Mesenchymal stem cell (in vitro differentiated cells and primary cell): ENCODE results near the gene CDH4.

Source experiments
- DNase-seq: peaks from one replicate; pipeline ENCODE4 v3.0.0-alpha.2; 2013
- H2AFZ ChIP-seq: one replicate; pipeline ENCODE4 v1.6.1; 2013; ENCODE audit warnings: low read depth, mild to moderate bottlenecking, control low read depth, inconsistent platforms, low read length, moderate library complexity
- H2AK5ac ChIP-seq: 2 replicates; pipeline ENCODE4 v1.6.1; 2013; ENCODE audit warnings: low read length, moderate library complexity, mild to moderate bottlenecking, inconsistent platforms; ENCODE audit not compliant: severe bottlenecking
- H2BK120ac ChIP-seq: one replicate; pipeline ENCODE4 v1.6.1; 2013; ENCODE audit warnings: low read depth, mild to moderate bottlenecking, inconsistent platforms, low read length, moderate library complexity
- H2BK12ac ChIP-seq, 2 experiments: one replicate each; pipeline ENCODE4 v1.6.1; 2013; ENCODE audit warnings: inconsistent platforms in 2 of 2, low read length in 2 of 2, mild to moderate bottlenecking in 2 of 2, moderate library complexity in 2 of 2, control low read depth in 1 of 2
- H2BK15ac ChIP-seq: one replicate; pipeline ENCODE4 v1.6.1; 2013; ENCODE audit warnings: mild to moderate bottlenecking, low read depth, inconsistent platforms; ENCODE audit not compliant: poor library complexity, severe bottlenecking
- H2BK5ac ChIP-seq: 2 replicates; pipeline ENCODE4 v1.6.1; 2013; ENCODE audit warnings: low read depth, mild to moderate bottlenecking, low read length, control low read depth, inconsistent platforms; ENCODE audit not compliant: poor library complexity, severe bottlenecking
- H3K14ac ChIP-seq, 2 experiments: one replicate each; pipeline ENCODE4 v1.6.1; 2013; ENCODE audit warnings: inconsistent platforms in 2 of 2, low read length in 2 of 2, control low read depth in 1 of 2, mild to moderate bottlenecking in 1 of 2, moderate library complexity in 1 of 2
- H3K18ac ChIP-seq, 2 experiments: one replicate each; pipeline ENCODE4 v1.6.1; 2013; ENCODE audit warnings: inconsistent platforms in 2 of 2, low read length in 2 of 2, control low read depth in 1 of 2, low read depth in 1 of 2, mild to moderate bottlenecking in 1 of 2
- H3K23ac ChIP-seq, 2 experiments: one replicate each; pipeline ENCODE4 v1.6.1; 2013; ENCODE audit warnings: inconsistent platforms in 2 of 2, low read length in 2 of 2, mild to moderate bottlenecking in 2 of 2, moderate library complexity in 2 of 2, control low read depth in 1 of 2
- H3K27ac ChIP-seq: 2 replicates; pipeline ENCODE4 v1.5.1; 2013; ENCODE audit warnings: mild to moderate bottlenecking, moderate library complexity, low read length, control low read depth, inconsistent platforms; ENCODE audit not compliant: poor library complexity, severe bottlenecking
- H3K27me3 ChIP-seq, 2 experiments: 2 replicates each; pipeline versions ENCODE4 v1.6.1 to v1.7.0; 2013; ENCODE audit warnings: low read length in 2 of 2, mild to moderate bottlenecking in 2 of 2, moderate library complexity in 2 of 2, control low read depth in 1 of 2, inconsistent platforms in 1 of 2; ENCODE audit not compliant: control insufficient read depth in 1 of 2, insufficient read depth in 1 of 2
- H3K36me3 ChIP-seq, 2 experiments: 2 replicates each; pipeline versions ENCODE4 v1.6.1 to v1.7.0; 2013; ENCODE audit warnings: low read length in 2 of 2, control low read depth in 1 of 2, inconsistent platforms in 1 of 2, low read depth in 1 of 2, mild to moderate bottlenecking in 1 of 2; ENCODE audit not compliant: insufficient read depth in 2 of 2, control insufficient read depth in 1 of 2
- H3K4ac ChIP-seq, 2 experiments: one replicate each; pipeline ENCODE4 v1.6.1; 2013; ENCODE audit warnings: inconsistent platforms in 2 of 2, low read length in 2 of 2, mild to moderate bottlenecking in 2 of 2, moderate library complexity in 2 of 2, control low read depth in 1 of 2, low read depth in 1 of 2
- H3K4me1 ChIP-seq: 2 replicates; pipeline ENCODE4 v1.6.1; 2013; ENCODE audit warnings: low read depth, low read length, control low read depth; ENCODE audit not compliant: control insufficient read depth, insufficient read depth
- H3K4me2 ChIP-seq: 2 replicates; pipeline ENCODE4 v1.6.1; 2013; ENCODE audit warnings: low read length, mild to moderate bottlenecking, inconsistent platforms; ENCODE audit not compliant: poor library complexity, severe bottlenecking
- H3K4me3 ChIP-seq, 2 experiments: 2 replicates each; pipeline versions ENCODE4 v1.5.1 to v1.7.0; 2013; ENCODE audit warnings: low read length in 2 of 2, mild to moderate bottlenecking in 2 of 2, control low read depth in 1 of 2, low read depth in 1 of 2; ENCODE audit not compliant: insufficient read depth in 1 of 2
- H3K79me1 ChIP-seq: replicated peaks from 2 replicates; pipeline ENCODE4 v1.6.1; 2013; ENCODE audit warnings: mild to moderate bottlenecking, control low read depth, low read length, inconsistent platforms; ENCODE audit not compliant: poor library complexity, severe bottlenecking
- H3K9ac ChIP-seq: 2 replicates; pipeline ENCODE4 v1.7.0; 2013; ENCODE audit warnings: mild to moderate bottlenecking, low read length, moderate library complexity
- H3K9me3 ChIP-seq: 2 replicates; pipeline ENCODE4 v1.7.0; 2013; ENCODE audit warnings: mild to moderate bottlenecking, low read length; ENCODE audit not compliant: control insufficient read depth
- H4K8ac ChIP-seq: one replicate; pipeline ENCODE4 v1.6.1; 2013; ENCODE audit warnings: inconsistent platforms, mild to moderate bottlenecking, low read length, moderate library complexity
- H4K91ac ChIP-seq: one replicate; pipeline ENCODE4 v1.6.1; 2013; ENCODE audit warnings: mild to moderate bottlenecking, low read length, inconsistent platforms
- WGBS: methylation state at CpG from one replicate; pipeline ENCODE4 v1.1.7; 2013; ENCODE audit warnings: mixed read lengths; 5-methylcytosine and 5-hydroxymethylcytosine counted together

The CDH4 gene

DNA sequence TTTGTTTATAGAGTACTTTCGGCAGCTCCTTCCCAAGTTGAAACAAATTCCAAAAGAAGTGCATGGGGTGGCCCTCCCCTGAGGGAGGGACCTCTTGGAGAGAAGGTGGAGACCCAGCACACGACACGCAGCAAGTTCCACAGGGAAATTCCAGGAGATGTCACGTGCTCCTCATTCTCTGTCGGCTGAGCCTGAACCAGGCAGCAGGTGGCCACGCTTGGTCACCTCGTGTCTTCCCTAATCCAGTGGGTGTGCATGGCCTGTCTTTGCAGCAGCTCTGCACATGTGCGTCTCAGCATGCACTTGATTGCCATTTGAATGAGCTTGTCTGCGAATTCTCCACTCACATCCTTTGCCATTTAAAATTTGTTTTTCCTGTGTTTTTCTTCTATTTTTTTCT, 357.4 kb downstream of the CDH4 start:
- Histone ChIP-seq H2BK15ac (no peak overlapping the region), H4K91ac (no peak overlapping the region), H2BK5ac (no peak overlapping the region), H2AK5ac (no peak overlapping the region), H4K8ac (no peak overlapping the region), H3K9ac (no peak overlapping the region), H3K27me3 (peaks cover 0 to 7% of the 10 kb centered on the region in 2 experiments), H3K4me2 (no peak overlapping the region), H3K27ac (no peak overlapping the region), H2AFZ (no peak overlapping the region), H3K36me3 (no peaks in the 10 kb centered on the region), H3K18ac (no peak overlapping the region), H2BK12ac (no peak overlapping the region), H3K23ac (no peak overlapping the region), H3K4ac (no peak overlapping the region), H3K4me3 (no peak overlapping the region), H3K4me1 (no peaks in the 10 kb centered on the region), H3K9me3 (peaks cover 11% of the 10 kb centered on the region), H3K79me1 (no peaks in the 10 kb centered on the region), H2BK120ac (no peak overlapping the region), H3K14ac (no peak overlapping the region)
- no peak for DNase-seq
- WGBS, result 86% methylated on average over 9 of the region's 9 CpGs

DNA sequence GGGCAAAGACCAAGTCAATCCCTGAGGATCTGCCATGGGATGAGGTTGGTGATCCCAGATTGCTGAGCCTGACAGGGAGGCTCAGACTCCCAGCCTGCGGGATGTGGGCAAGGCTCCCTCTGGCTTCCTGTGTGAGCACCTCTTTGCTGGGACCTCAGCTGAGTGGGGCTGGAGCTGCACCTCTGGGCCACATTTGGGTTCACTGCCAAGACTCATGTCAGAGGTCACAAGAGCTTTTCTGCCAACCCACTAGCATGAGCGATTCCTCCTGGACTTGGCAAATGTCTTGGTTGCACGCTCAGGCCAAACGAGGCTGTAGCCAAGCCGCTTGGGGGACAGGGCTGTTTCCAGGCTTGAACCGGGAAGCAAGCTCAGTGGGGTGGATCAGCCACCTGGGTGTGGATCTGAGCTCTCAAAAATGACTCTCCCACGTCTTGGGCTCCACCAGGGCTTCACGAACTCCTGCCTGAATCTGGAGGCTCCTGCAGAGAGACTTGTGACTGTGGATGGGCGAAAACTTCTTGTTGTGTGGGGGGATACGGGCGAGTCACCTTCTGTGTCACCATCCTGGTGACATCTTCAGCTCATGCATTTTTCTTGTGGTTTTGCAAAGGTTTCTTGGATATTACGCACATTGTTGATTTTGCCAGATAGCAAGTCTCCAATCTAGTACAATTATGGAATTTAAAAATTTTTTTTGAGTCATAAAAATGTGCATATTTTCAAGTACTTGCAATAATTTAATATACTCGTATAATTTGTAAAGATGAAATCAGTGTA, 359.5 kb downstream of the CDH4 start:
- Histone ChIP-seq H2BK120ac (no peak overlapping the region), H3K9ac (no peak overlapping the region), H3K4ac (no peak overlapping the region), H3K36me3 (no peaks in the 10 kb centered on the region), H2BK12ac (no peak overlapping the region), H3K18ac (no peak overlapping the region), H3K4me2 (no peak overlapping the region), H2BK5ac (no peak overlapping the region), H2AFZ (no peak overlapping the region), H3K4me1 (no peaks in the 10 kb centered on the region), H3K27ac (no peak overlapping the region), H2AK5ac (no peak overlapping the region), H4K91ac (no peak overlapping the region), H3K79me1 (no peaks in the 10 kb centered on the region), H3K14ac (no peak overlapping the region), H2BK15ac (no peak overlapping the region), H3K23ac (no peak overlapping the region), H4K8ac (no peak overlapping the region), H3K4me3 (no peak overlapping the region), H3K27me3 (peaks cover 0 to 7% of the 10 kb centered on the region in 2 experiments), H3K9me3 (peaks cover 5% of the 10 kb centered on the region)
- no peak for DNase-seq
- WGBS, result 83% methylated on average over 11 of the region's 13 CpGs

DNA sequence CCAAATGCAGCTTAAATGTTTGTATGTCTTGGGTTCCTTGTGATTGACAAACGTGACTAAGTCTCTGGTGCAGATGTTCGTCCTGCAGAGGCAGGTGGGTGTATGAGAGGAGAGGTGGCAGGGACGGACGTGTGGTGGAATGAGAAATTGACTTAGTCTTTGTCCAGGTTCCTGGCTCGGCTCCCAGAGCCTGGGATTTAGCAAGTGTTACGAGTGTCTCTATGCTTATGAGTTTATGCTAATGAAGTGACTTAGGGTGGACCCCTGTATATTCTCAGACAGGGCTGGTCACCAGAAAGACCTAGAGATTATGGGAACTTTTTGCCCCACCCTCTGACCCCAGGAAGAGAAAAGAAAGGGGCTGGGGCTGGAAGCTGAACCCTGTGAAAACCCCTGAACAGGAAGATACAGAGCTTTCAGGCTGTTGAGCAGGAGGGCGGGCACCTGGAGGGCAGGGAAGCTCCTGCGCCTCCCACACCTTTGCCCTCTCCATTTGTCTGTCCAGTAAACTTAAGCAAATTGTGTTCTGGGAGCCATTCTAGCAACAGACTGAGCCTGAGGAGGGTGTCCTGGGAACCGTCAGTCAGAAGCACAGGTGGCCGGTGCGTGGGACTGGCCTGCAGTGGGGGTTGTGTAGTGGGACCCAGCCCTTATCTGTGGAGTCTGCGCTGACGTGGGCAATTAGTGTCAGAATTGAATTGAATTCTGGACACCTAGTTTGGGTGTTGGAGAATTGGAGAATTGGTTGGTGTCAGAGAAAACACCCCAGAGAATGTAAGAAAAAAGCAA, 362.1 kb downstream of the CDH4 start:
- no peaks in the 10 kb centered on the region for H3K4me1 ChIP-seq
- no peak overlapping the region for H2BK120ac ChIP-seq
- H3K27me3 ChIP-seq, result peaks cover 0 to 7% of the 10 kb centered on the region in 2 experiments
- no peak overlapping the region for H2BK12ac ChIP-seq
- no peak overlapping the region for H3K18ac ChIP-seq
- H3K23ac ChIP-seq, result no peak overlapping the region
- no peak overlapping the region for H2BK5ac ChIP-seq
- peaks cover 5% of the 10 kb centered on the region for H3K9me3 ChIP-seq
- no peak overlapping the region for H3K4me3 ChIP-seq
- no peak overlapping the region for H2AFZ ChIP-seq
- H3K14ac ChIP-seq, result no peak overlapping the region
- H3K36me3 ChIP-seq, result no peaks in the 10 kb centered on the region
- no peak overlapping the region for H3K4ac ChIP-seq
- 89% methylated on average over 13 of the region's 13 CpGs for WGBS
- H4K8ac ChIP-seq, result no peak overlapping the region
- no peak overlapping the region for H3K4me2 ChIP-seq
- H3K27ac ChIP-seq, result no peak overlapping the region
- H2BK15ac ChIP-seq, result no peak overlapping the region
- no peak for DNase-seq
- no peak overlapping the region for H2AK5ac ChIP-seq
- H3K79me1 ChIP-seq, result no peaks in the 10 kb centered on the region
- H4K91ac ChIP-seq, result no peak overlapping the region
- H3K9ac ChIP-seq, result no peak overlapping the region

DNA sequence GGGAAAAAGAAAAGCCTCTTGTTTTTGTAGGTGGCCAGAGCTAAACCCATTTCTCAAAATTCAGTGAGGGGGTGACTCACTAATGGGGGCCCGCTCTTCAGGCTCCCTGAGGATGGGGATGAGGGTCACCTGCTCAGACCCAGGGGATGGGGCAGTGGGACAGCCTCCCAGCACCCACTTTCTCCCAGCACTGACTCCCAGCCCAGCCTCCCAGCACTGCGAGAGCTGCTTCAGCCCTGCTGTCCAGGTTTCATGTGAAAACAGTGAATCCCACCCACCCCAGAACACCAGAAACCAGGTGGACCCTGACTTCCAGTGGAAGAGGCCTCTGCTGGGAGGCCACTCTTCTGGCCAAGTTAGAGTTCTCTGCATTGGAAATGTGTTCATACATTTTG, 362.6 kb downstream of the CDH4 start:
- no peaks in the 10 kb centered on the region for H3K4me1 ChIP-seq
- no peak overlapping the region for H3K18ac ChIP-seq
- no peaks in the 10 kb centered on the region for H3K79me1 ChIP-seq
- H3K9me3 ChIP-seq, result peaks cover 5% of the 10 kb centered on the region
- no peak for DNase-seq
- no peak overlapping the region for H2BK15ac ChIP-seq
- peaks cover 0 to 10% of the 10 kb centered on the region in 2 experiments for H3K27me3 ChIP-seq
- H2AFZ ChIP-seq, result no peak overlapping the region
- H4K91ac ChIP-seq, result no peak overlapping the region
- no peak overlapping the region for H3K4ac ChIP-seq
- no peak overlapping the region for H3K4me2 ChIP-seq
- no peak overlapping the region for H2BK12ac ChIP-seq
- H2BK5ac ChIP-seq, result no peak overlapping the region
- H4K8ac ChIP-seq, result no peak overlapping the region
- H3K9ac ChIP-seq, result no peak overlapping the region
- WGBS, result 91% methylated on average over 2 of the region's 2 CpGs
- peak overlapping the region in 1 of 2 experiments; percentile 23 for H3K4me3 ChIP-seq
- no peak overlapping the region for H3K23ac ChIP-seq
- no peak overlapping the region for H3K14ac ChIP-seq
- no peak overlapping the region for H3K27ac ChIP-seq
- no peak overlapping the region for H2BK120ac ChIP-seq
- no peak overlapping the region for H2AK5ac ChIP-seq
- H3K36me3 ChIP-seq, result no peaks in the 10 kb centered on the region
